B cell (primary cell): ENCODE measurements around the gene SLC6A12. TPM values are rescaled to one million over a fixed set of nuclear protein-coding genes. Genes with fewer than 3 reads are reported as not detected.

ENCODE experiments used
- ATAC-seq: fragments of 200-7000 bp; cut with Tn5 transposase; one replicate; pipeline ENCODE4 v1.10.0; 2021; ENCODE audit warnings: low read depth, mild to moderate bottlenecking, moderate number of reproducible peaks, moderate library complexity
- CTCF ChIA-PET: fragments of 350-600 bp; sonication (Branson Sonifier 250); formaldehyde crosslinking; loops from one replicate; lab custom pipeline; 2021; ENCODE audit warnings: antibody characterized with exemption, inconsistent platforms; lab: Charles Lee
- POLR2A ChIA-PET: fragments of 350-600 bp; sonication (Branson Sonifier 250); formaldehyde crosslinking; loops from one replicate; lab custom pipeline; 2021; ENCODE audit warnings: antibody characterized with exemption; lab: Charles Lee
- DNase-seq: peaks from one replicate; pipeline ENCODE4 v3.0.0; 2013
- H2AFZ ChIP-seq: 2 replicates; pipeline ENCODE4 v1.6.1; 2012; ENCODE audit warnings: mild to moderate bottlenecking, low read depth, low read length; ENCODE audit not compliant: insufficient read depth, poor library complexity, severe bottlenecking
- H3K27ac ChIP-seq, 2 donors: 1 replicate in 1 of 2; 2 replicates in 1 of 2; pipeline ENCODE4 v1.5.1; 2012 to 2013; ENCODE audit warnings: low read length in 2 of 2, mild to moderate bottlenecking in 2 of 2, moderate library complexity in 1 of 2
- H3K27me3 ChIP-seq, 4 experiments: fragments of 200-600 bp in 1 of 4; sonication (generic) in 1 of 4; replicated peaks in 1 of 4; 1 replicate in 2 of 4; 2 replicates in 2 of 4; pipeline versions ENCODE4 v1.6.1 to v1.7.0; 2013 to 2016; ENCODE audit warnings: low read length in 3 of 4, mild to moderate bottlenecking in 2 of 4, mixed read lengths in 1 of 4, moderate library complexity in 1 of 4; ENCODE audit not compliant: insufficient read depth in 4 of 4, control insufficient read depth in 3 of 4; ENCODE audit errors: control extremely low read depth in 1 of 4
- H3K36me3 ChIP-seq, 2 experiments: replicated peaks in 1 of 2; 1 replicate in 1 of 2; 2 replicates in 1 of 2; pipeline versions ENCODE4 v1.6.1 to v1.7.1; 2013; ENCODE audit warnings: low read length in 1 of 2; ENCODE audit not compliant: insufficient read depth in 2 of 2, control insufficient read depth in 1 of 2; ENCODE audit errors: control extremely low read depth in 1 of 2, extremely low read depth in 1 of 2
- H3K4me1 ChIP-seq, 2 donors: fragments of 200-600 bp in 1 of 2; sonication (generic) in 1 of 2; 1 replicate in 1 of 2; 2 replicates in 1 of 2; pipeline versions ENCODE4 v1.5.1 to v1.6.1; 2013 to 2017; ENCODE audit warnings: low read length in 2 of 2; ENCODE audit not compliant: control insufficient read depth in 2 of 2, insufficient read depth in 2 of 2
- H3K4me2 ChIP-seq: replicated peaks from 2 replicates; pipeline ENCODE3; 2012; ENCODE audit warnings: mild to moderate bottlenecking, low read depth, low read length; ENCODE audit not compliant: poor library complexity, severe bottlenecking
- H3K4me3 ChIP-seq, 5 experiments: fragments of 200-600 bp in 1 of 5; sonication (generic) in 1 of 5; 1 replicate in 3 of 5; 2 replicates in 2 of 5; pipeline versions ENCODE4 v1.5.1 to v1.7.0; 2011 to 2016; ENCODE audit warnings: low read length in 4 of 5, mild to moderate bottlenecking in 4 of 5, low read depth in 2 of 5, control low read depth in 1 of 5, moderate library complexity in 1 of 5; ENCODE audit not compliant: insufficient read depth in 1 of 5; ENCODE audit errors: control extremely low read depth in 1 of 5, extremely low read depth in 1 of 5
- H3K79me2 ChIP-seq: fragments of 200-600 bp; sonication (generic); one replicate; pipeline ENCODE4 v1.6.0; 2016; ENCODE audit warnings: low read length; ENCODE audit not compliant: control insufficient read depth, insufficient read depth
- H3K9ac ChIP-seq: fragments of 200-600 bp; sonication (generic); 2 replicates; pipeline ENCODE4 v1.6.1; 2017; ENCODE audit warnings: mild to moderate bottlenecking, low read length, moderate library complexity
- H3K9me3 ChIP-seq, 3 donors: one replicate each; pipeline versions ENCODE4 v1.6.1 to v1.7.1; 2013; ENCODE audit warnings: low read length in 2 of 3; ENCODE audit not compliant: control insufficient read depth in 2 of 3, insufficient read depth in 1 of 3; ENCODE audit errors: control extremely low read depth in 1 of 3
- H4K20me1 ChIP-seq: 2 replicates; pipeline ENCODE4 v1.6.0; 2012; ENCODE audit warnings: mild to moderate bottlenecking, low read length; ENCODE audit not compliant: insufficient read depth, control insufficient read depth, poor library complexity, severe bottlenecking
- H3K27ac Mint-ChIP-seq: one replicate; pipeline ENCODE4 v1.8.0; 2021; ENCODE audit warnings: mixed read lengths
- H3K27me3 Mint-ChIP-seq: one replicate; pipeline ENCODE4 v1.8.0; 2021; ENCODE audit warnings: mixed read lengths
- H3K4me1 Mint-ChIP-seq: one replicate; pipeline ENCODE4 v1.8.0; 2021; ENCODE audit warnings: mixed read lengths
- H3K4me3 Mint-ChIP-seq: one replicate; pipeline ENCODE4 v1.8.0; 2021; ENCODE audit warnings: mixed read lengths
- H3K9me3 Mint-ChIP-seq: one replicate; pipeline ENCODE4 v1.8.0; 2022; ENCODE audit warnings: mixed read lengths; ENCODE audit not compliant: insufficient read depth
- EZH2 ChIP-seq: IDR thresholded peaks from 2 replicates; pipeline ENCODE4 v1.6.1; 2012; ENCODE audit warnings: borderline replicate concordance, low read depth, mild to moderate bottlenecking, moderate library complexity, low read length; ENCODE audit not compliant: insufficient read depth, poor library complexity, severe bottlenecking
- WGBS: methylation state at CpG from one replicate; pipeline ENCODE4 v1.1.5; 2013; ENCODE audit warnings: missing lambda C conversion rate; ENCODE audit not compliant: insufficient coverage; 5-methylcytosine and 5-hydroxymethylcytosine counted together
- intact Hi-C: fragments of 100-400 bp; cut with micrococcal nuclease; formaldehyde crosslinking; loops from one replicate; pipeline ENCODE4 v1.10.0; 2022
- polyA plus RNA-seq: library from polyadenylated mRNA; depleted of rRNA; stranded (reverse); fragments of >200 nt; gene quantifications from 2 replicates; pipeline ENCODE4 v1.2.3, GENCODE V29; 2012
- total RNA-seq, 2 donors: library from RNA; stranded (reverse); fragments of 120-200 nt in 1 of 2; gene quantifications; 1 replicate in 1 of 2; 2 replicates in 1 of 2; pipeline versions ENCODE4 v1.2.3 to v1.2.4, GENCODE V29; 2013 to 2022
- TF ChIP-seq, protein P1 (sequence below): fragments of 200-600 bp; IDR thresholded peaks from one replicate; pipeline ENCODE4 v1.8.0; 2022; ENCODE audit warnings: antibody characterized with exemption, mild to moderate bottlenecking

The SLC6A12 gene
- total and polyA plus RNA-seq, 2 donors (not counting 1 experiment from before 2014, with no cell fraction given): 0.06 TPM; not detected in 1

- POLR2A ChIA-PET: no interaction called here
- H3K27ac Mint-ChIP-seq: no peak overlapping the region
- intact Hi-C loops: no loop called here
These were observed 53.1 kb downstream of the SLC6A12 start for GRCh38 chr12:160858-161257.

GRCh38 chr12:159156-159782, 54.7 kb downstream of the SLC6A12 start:
- H3K27ac Mint-ChIP-seq: no peak overlapping the region
- WGBS: 71% methylated on average over 6 of the region's 7 CpGs

More at GRCh38 chr12:160858-161257, 53.1 kb downstream of the SLC6A12 start:
- Mint-ChIP-seq H3K9me3 (peaks cover 2% of the 10 kb centered on the region), H3K27me3 (peaks cover 4% of the 10 kb centered on the region), H3K4me3 (no peak overlapping the region), H3K4me1 (no peaks in the 10 kb centered on the region)
- no peak for TF ChIP-seq EZH2
- TF ChIP-seq, protein P1, sequence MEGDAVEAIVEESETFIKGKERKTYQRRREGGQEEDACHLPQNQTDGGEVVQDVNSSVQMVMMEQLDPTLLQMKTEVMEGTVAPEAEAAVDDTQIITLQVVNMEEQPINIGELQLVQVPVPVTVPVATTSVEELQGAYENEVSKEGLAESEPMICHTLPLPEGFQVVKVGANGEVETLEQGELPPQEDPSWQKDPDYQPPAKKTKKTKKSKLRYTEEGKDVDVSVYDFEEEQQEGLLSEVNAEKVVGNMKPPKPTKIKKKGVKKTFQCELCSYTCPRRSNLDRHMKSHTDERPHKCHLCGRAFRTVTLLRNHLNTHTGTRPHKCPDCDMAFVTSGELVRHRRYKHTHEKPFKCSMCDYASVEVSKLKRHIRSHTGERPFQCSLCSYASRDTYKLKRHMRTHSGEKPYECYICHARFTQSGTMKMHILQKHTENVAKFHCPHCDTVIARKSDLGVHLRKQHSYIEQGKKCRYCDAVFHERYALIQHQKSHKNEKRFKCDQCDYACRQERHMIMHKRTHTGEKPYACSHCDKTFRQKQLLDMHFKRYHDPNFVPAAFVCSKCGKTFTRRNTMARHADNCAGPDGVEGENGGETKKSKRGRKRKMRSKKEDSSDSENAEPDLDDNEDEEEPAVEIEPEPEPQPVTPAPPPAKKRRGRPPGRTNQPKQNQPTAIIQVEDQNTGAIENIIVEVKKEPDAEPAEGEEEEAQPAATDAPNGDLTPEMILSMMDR: no peak
- no peak overlapping the region for H3K9ac ChIP-seq
- no peak overlapping the region for H2AFZ ChIP-seq
- no peaks in the 10 kb centered on the region for H3K36me3 ChIP-seq
- DNase-seq: no peak
- 89% methylated on average over 8 of the region's 9 CpGs for WGBS
- no peak overlapping the region for H3K4me2 ChIP-seq
- H3K79me2 ChIP-seq: no peaks in the 10 kb centered on the region
- no peaks in the 10 kb centered on the region for H4K20me1 ChIP-seq
- no peak overlapping the region for H3K27ac ChIP-seq
- ATAC-seq: no peak
- no peak overlapping the region for H3K4me3 ChIP-seq
- no peaks in the 10 kb centered on the region for H3K4me1 ChIP-seq
- CTCF ChIA-PET: no interaction called here
- H3K27me3 ChIP-seq: no peaks in the 10 kb centered on the region
- peaks cover 0 to 4% (median 0%) of the 10 kb centered on the region in 3 donors for H3K9me3 ChIP-seq

More at GRCh38 chr12:159156-159782, 54.7 kb downstream of the SLC6A12 start:
- Mint-ChIP-seq H3K4me1 (no peaks in the 10 kb centered on the region), H3K4me3 (no peak overlapping the region), H3K27me3 (peaks cover under 1% of the 10 kb centered on the region), H3K9me3 (peaks cover 2% of the 10 kb centered on the region)
- Histone ChIP-seq H3K36me3 (no peaks in the 10 kb centered on the region), H3K27me3 (no peaks in the 10 kb centered on the region), H4K20me1 (no peaks in the 10 kb centered on the region), H2AFZ (no peak overlapping the region), H3K4me2 (no peak overlapping the region), H3K4me3 (no peak overlapping the region), H3K27ac (no peak overlapping the region), H3K79me2 (no peaks in the 10 kb centered on the region), H3K4me1 (no peaks in the 10 kb centered on the region), H3K9me3 (peaks cover 0 to 4% (median 0%) of the 10 kb centered on the region in 3 donors), H3K9ac (no peak overlapping the region)
- ATAC-seq (no peak), DNase-seq (no peak)
- intact Hi-C loops: no loop called here
- POLR2A ChIA-PET: no interaction called here
- CTCF ChIA-PET: no interaction called here
- TF ChIP-seq EZH2: no peak
- TF ChIP-seq, protein P1: no peak
